Fibroblast of pulmonary artery (primary cell): ENCODE measurements around the gene JAML.

Experiments used
- DNase-seq: peaks from one replicate; pipeline ENCODE4 v3.0.0-alpha.2; 2010; ENCODE audit warnings: low read depth
- H3K4me3 ChIP-seq: replicated peaks from 2 replicates; pipeline ENCODE4 v1.5.1; 2011; ENCODE audit warnings: low read depth, mild to moderate bottlenecking, control low read depth, low read length, moderate library complexity
- TF ChIP-seq, protein P1 (sequence below): IDR thresholded peaks from 2 replicates; pipeline ENCODE4 v1.5.1; 2011; ENCODE audit warnings: mild to moderate bottlenecking, control low read depth, low read length, inconsistent platforms; ENCODE audit errors: missing control alignments

JAML gene

DNA sequence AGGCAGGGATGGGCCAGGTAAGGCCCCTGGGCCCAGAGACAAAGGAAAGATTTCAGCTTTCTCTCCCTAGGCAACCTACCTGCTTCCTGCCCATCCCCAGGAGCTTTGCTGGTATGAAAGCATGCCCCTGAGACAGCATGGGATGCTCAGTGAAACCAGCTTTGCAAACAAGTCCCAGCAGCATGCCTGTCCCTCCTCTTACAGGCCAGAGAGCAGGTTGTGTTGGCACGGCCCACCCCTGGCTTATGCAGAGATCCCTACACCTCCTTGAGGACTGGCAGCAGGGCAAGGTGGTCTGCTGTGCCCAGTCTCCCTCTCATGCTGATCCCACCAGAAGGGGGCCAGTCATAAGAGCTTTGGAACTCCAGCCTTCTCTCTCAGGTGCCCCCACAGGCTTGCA, 75.3 kb downstream of the JAML start:
- H3K4me3 ChIP-seq: no peak overlapping the region
- TF ChIP-seq, protein P1, sequence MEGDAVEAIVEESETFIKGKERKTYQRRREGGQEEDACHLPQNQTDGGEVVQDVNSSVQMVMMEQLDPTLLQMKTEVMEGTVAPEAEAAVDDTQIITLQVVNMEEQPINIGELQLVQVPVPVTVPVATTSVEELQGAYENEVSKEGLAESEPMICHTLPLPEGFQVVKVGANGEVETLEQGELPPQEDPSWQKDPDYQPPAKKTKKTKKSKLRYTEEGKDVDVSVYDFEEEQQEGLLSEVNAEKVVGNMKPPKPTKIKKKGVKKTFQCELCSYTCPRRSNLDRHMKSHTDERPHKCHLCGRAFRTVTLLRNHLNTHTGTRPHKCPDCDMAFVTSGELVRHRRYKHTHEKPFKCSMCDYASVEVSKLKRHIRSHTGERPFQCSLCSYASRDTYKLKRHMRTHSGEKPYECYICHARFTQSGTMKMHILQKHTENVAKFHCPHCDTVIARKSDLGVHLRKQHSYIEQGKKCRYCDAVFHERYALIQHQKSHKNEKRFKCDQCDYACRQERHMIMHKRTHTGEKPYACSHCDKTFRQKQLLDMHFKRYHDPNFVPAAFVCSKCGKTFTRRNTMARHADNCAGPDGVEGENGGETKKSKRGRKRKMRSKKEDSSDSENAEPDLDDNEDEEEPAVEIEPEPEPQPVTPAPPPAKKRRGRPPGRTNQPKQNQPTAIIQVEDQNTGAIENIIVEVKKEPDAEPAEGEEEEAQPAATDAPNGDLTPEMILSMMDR: no peak
- no peak for DNase-seq

DNA sequence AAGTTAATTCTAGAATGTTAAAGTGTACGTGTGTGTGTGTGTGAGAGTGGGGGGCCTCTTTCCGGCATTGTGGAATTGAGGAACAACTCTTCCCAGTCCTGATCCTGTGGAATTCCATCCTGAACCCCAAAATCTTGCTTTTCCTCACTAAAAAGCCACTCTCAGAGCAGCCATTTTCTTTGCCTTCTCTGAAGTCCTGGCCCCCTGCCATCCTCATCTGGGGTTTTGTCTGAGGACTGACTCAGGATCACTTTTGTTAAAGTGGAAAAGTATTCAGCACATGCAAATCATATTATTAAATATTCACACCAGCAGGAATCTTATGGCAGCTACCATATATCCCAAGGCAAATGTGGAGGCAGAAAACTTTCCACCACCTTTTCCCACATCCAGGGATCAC, 76.0 kb downstream of the JAML start:
- no peak overlapping the region for H3K4me3 ChIP-seq
- DNase-seq: no peak
- TF ChIP-seq, protein P1: no peak

DNA sequence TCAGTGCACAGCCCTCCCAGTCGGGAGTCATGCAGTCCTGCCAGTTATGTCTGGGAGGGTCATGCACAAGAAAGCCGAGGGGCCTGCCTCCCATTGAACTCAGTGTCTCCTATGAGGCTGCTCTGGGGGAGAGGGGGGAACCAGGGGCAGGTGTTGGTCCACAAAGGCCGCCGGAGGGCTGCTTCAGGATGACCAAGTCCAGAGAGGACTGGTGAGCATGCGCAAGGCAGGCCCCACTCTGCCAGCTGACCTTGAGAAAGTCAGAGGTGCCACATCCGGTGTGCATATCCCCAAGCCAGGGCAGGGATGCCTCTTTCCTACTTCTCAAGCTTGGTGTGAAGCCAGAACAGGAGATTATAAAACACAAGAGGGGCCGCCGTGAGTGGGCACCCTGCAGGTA, 76.6 kb downstream of the JAML start:
- H3K4me3 ChIP-seq: no peak overlapping the region
- DNase-seq: no peak
- TF ChIP-seq, protein P1: no peak

DNA sequence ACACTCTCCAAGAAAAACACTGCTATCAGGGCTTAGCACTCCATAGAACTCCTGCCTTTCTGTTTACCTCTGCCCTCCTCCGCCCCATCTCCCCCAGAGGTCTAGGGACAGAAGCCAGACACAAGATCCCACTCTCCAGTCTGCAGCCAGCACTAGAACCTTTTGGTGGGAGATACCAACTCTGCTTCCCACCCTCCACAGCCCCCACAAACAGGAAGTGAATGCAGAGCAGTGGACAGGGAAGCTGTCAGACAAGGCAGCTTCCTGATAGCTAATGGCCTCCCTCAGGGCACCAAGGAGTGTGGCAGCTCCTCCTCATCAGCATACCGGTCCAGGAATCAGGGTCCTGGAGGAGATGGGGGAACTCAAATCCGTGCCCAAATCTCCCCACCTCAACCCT, 77.3 kb downstream of the JAML start:
- no peak for DNase-seq
- no peak overlapping the region for H3K4me3 ChIP-seq
- TF ChIP-seq, protein P1: no peak

DNA sequence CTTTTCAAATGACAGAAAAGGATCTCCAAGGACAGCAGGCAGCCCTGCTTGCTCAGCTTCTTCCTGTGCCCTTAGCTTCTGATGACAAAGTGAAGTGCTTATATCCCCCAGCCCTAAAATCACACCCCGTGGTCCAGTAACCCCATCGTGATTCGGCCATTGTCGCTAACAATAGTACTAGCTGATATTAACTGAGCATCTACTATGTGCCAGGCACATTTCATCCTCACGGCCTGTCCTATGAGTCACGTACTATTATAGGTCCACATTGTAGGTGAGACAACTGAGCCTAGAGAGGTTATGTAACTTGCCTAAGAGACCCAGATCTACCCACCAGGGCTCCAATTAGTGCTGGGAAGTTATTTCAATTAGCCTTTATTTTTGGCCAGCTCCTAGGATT, 78.3 kb downstream of the JAML start:
- TF ChIP-seq, protein P1: no peak
- no peak for DNase-seq
- H3K4me3 ChIP-seq: no peak overlapping the region

DNA sequence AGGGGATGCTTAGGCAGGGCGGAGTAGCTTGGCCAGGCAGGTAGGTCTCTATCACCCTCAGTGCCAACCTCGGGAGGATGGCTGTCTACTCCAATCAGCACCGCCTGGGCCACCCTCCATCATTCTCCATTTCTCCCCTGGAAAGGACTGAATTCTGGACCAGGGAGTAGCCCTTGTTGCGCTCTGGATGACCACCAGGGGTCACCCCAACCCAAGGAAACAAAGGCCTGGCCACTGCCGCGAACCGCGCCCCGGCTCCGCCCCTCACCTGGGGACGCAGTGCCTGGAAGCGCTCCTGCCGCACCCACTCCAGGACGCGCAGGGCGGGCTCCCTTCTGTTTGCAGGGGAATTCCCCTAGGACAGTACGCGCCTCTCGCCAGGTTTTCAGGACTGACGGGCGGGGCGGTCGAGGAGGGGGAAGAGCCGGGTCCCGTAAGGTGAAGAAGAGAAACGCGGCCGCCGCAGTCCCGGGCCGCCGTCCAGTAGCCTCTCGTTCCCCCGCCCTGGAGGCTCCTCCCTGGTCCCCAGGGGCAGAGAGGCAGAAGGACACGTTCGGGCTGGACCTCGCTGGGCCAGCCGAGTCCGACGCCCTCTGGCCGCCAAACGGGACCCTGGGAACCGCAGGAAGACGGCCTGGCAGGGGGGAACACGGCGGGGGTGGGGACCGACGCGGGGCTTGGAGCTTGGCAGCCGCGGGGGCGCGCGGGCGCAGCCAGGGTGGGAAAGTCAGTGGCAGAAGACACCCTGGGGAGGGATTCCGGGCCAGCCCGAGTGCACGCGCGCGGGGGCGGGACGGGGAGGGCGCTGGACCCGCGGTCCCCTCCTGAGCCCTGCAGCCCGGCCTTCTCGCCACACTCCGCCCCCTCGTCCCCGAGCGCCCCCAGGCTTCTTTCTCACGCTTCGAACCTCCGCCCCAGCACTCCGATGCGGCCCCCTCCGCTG, 79.3 kb downstream of the JAML start:
- peak; percentile 63 for DNase-seq
- TF ChIP-seq, protein P1: peak; percentile 86
- peak overlapping the region; percentile 55 for H3K4me3 ChIP-seq
